HG03439 (cell line): Measurements from ENCODE around the gene NDUFS5.
"Not testable (repeated sequence)": the region's sequence is repeated elsewhere in the genome, so short reads cannot be mapped to it uniquely, and the experiment has no call there.

Experiments
- ATAC-seq: cut with Tn5 transposase; IDR thresholded peaks from one replicate; pipeline ENCODE4 v1.9.1; 2021; ENCODE audit warnings: mild to moderate bottlenecking, moderate library complexity; ENCODE audit not compliant: unreplicated experiment

NDUFS5 gene

GRCh38 chr1:39014956-39015355, 11.2 kb upstream of the NDUFS5 start:
- not testable (repeated sequence) for ATAC-seq

- ATAC-seq = no peak
These were observed 9.5 kb upstream of the NDUFS5 start for GRCh38 chr1:39016604-39017171.

- no peak for ATAC-seq
These were observed 8.9 kb upstream of the NDUFS5 start for GRCh38 chr1:39017266-39017665.

- ATAC-seq = not testable (repeated sequence)
These were observed 5.7 kb upstream of the NDUFS5 start for GRCh38 chr1:39020494-39020893.

- no peak for ATAC-seq
These were observed 4.7 kb upstream of the NDUFS5 start for GRCh38 chr1:39021426-39021825.

GRCh38 chr1:39023140-39023539, 3.0 kb upstream of the NDUFS5 start:
- ATAC-seq = no peak

- ATAC-seq = no peak
These were observed 837 bp downstream of the NDUFS5 start for GRCh38 chr1:39026866-39027507.

GRCh38 chr1:39034114-39034654, 8.0 kb downstream of the NDUFS5 start:
- ATAC-seq = no peak

GRCh38 chr1:39036678-39037077, 10.5 kb downstream of the NDUFS5 start:
- ATAC-seq = no peak

GRCh38 chr1:39043513-39043912, 17.4 kb downstream of the NDUFS5 start:
- no peak for ATAC-seq

GRCh38 chr1:39044762-39045161, 18.6 kb downstream of the NDUFS5 start:
- no peak for ATAC-seq

- no peak for ATAC-seq
These were observed 19.1 kb downstream of the NDUFS5 start for GRCh38 chr1:39045231-39045630.

GRCh38 chr1:39046613-39047210, 20.6 kb downstream of the NDUFS5 start:
- no peak for ATAC-seq

GRCh38 chr1:39047374-39048229, 21.5 kb downstream of the NDUFS5 start:
- no peak for ATAC-seq

- no peak for ATAC-seq
These were observed 22.7 kb downstream of the NDUFS5 start for GRCh38 chr1:39048745-39049370.

- no peak for ATAC-seq
These were observed 23.9 kb downstream of the NDUFS5 start for GRCh38 chr1:39050001-39050400.

GRCh38 chr1:39051193-39051850, 25.2 kb downstream of the NDUFS5 start:
- not testable (repeated sequence) for ATAC-seq

- ATAC-seq = no peak
These were observed 25.8 kb downstream of the NDUFS5 start for GRCh38 chr1:39051956-39052355.

- not testable (repeated sequence) for ATAC-seq
These were observed 29.1 kb downstream of the NDUFS5 start for GRCh38 chr1:39055213-39055710.

GRCh38 chr1:39061516-39061915, 35.4 kb downstream of the NDUFS5 start:
- ATAC-seq = not testable (repeated sequence)
